Heart right ventricle (tissue), 16 donors: ENCODE data around the gene TMEM225B. TPM values are rescaled to one million over a fixed set of nuclear protein-coding genes. Genes with fewer than 3 reads are reported as not detected.
"Not testable (repeated sequence)": the region's sequence is repeated elsewhere in the genome, so short reads cannot be mapped to it uniquely, and the experiment has no call there.

Experiments used
- ATAC-seq, 8 donors: fragments of 200-7000 bp; cut with Tn5 transposase; one replicate each; pipeline ENCODE4 v1.9.1; 2020; ENCODE audit warnings: mild to moderate bottlenecking in 8 of 8, moderate library complexity in 8 of 8, moderate number of reproducible peaks in 1 of 8
- DNase-seq, 2 donors: peaks; one replicate each; pipeline ENCODE4 v3.0.0-alpha.2; 2020
- H3K27ac ChIP-seq, 10 donors: fragments of 200-600 bp; sonication (generic) in 2 of 10; one replicate each; pipeline versions ENCODE4 v1.5.0 to v1.8.0; 2020 to 2022; ENCODE audit warnings: mild to moderate bottlenecking in 3 of 10
- H3K27me3 ChIP-seq, 7 donors: fragments of 200-600 bp; one replicate each; pipeline ENCODE4 v1.8.0; 2021 to 2022; ENCODE audit warnings: mild to moderate bottlenecking in 2 of 7
- H3K36me3 ChIP-seq, 9 donors: fragments of 200-600 bp; sonication (generic) in 1 of 9; one replicate each; pipeline versions ENCODE4 v1.5.0 to v1.8.0; 2020 to 2022; ENCODE audit warnings: mild to moderate bottlenecking in 2 of 9
- H3K4me1 ChIP-seq, 9 donors: fragments of 200-600 bp; sonication (generic) in 1 of 9; one replicate each; pipeline versions ENCODE4 v1.5.0 to v1.8.0; 2020 to 2022; ENCODE audit warnings: mild to moderate bottlenecking in 4 of 9
- H3K4me3 ChIP-seq, 10 donors: fragments of 200-600 bp; sonication (generic) in 2 of 10; one replicate each; pipeline versions ENCODE4 v1.5.0 to v1.8.0; 2020 to 2022; ENCODE audit warnings: mild to moderate bottlenecking in 7 of 10, moderate library complexity in 2 of 10
- H3K9me3 ChIP-seq, 11 donors: fragments of 200-600 bp in 10 of 11; sonication (generic) in 2 of 11; one replicate each; pipeline versions ENCODE4 v1.5.0 to v1.8.0; 2013 to 2022; ENCODE audit warnings: mild to moderate bottlenecking in 2 of 11, control low read depth in 1 of 11, moderate library complexity in 1 of 11
- CTCF ChIP-seq, 9 donors: fragments of 200-600 bp; sonication (generic) in 2 of 9; IDR thresholded peaks; one replicate each; pipeline versions ENCODE4 v1.5.0 to v1.8.0; 2021 to 2022; ENCODE audit warnings: antibody characterized with exemption in 9 of 9, mild to moderate bottlenecking in 5 of 9, moderate library complexity in 1 of 9
- WGBS, 2 donors: extraction: QIAGEN DNeasy Blood & Tissue Kit; methylation state at CpG; one replicate each; pipeline ENCODE4 v1.1.7; 2013; ENCODE audit warnings: inconsistent platforms in 1 of 2; 5-methylcytosine and 5-hydroxymethylcytosine counted together
- intact Hi-C, 10 donors: fragments of 100-400 bp; cut with DNase I; formaldehyde crosslinking; loops; one replicate each; pipeline versions ENCODE4 v1.11.1 to v1.14.2; 2022
- long read RNA-seq, 3 donors: library from polyadenylated mRNA; unstranded; transcript quantifications; one replicate each; pipeline ENCODE4 v2.0.0, GENCODE V29; 2020 to 2021
- polyA plus RNA-seq, 2 donors: library from polyadenylated mRNA; stranded (reverse); fragments of 200-250 nt; gene quantifications; one replicate each; pipeline ENCODE4 v1.2.3, GENCODE V29; 2013
- total RNA-seq, 10 donors: library from RNA; stranded (reverse); fragmentation: NEBNext Ultra II Directional in 3 of 10; extraction: Animal tissue kit (Norgen Biotek cat#: 25700) in 3 of 10; gene quantifications; one replicate each; pipeline versions ENCODE4 v1.2.1 to v1.2.4, GENCODE V29; 2021 to 2023
- donor health status: Arrhythmogenic right ventricular cardiomyopathy.
- donor health status: ischemic (EF 13 %, LVEDD 7.1; RV severe dilation, severe dysfunction).
- donor health status: healthy with polysubstance abuse.
- donor health status: DM: no; HTN: yes; CAD: no.
- donor health status: DM: no; HTN: no; CAD: no.
- donor health status: ischemic (EF 25% LVEDD 6.9; RV normal size, moderate dysfunction).
- donor health status: ischemic (EF 25% LVEDD 5.7; RV mildly dilated, moderate dysfunction).
- donor health status: healthy.
- donor health status: DM: yes; HTN: yes; CAD: no.
- donor health status: Ischemic cardiomyopathy.
- donor health status: ischemic (EF 35%, LVEDD 5.7; RV mildly dilated, moderate dysfunction).
- donor health status: nonischemic (EF 11% LVEDD 7.7; RV severe dilation, severe dysfunction).
- donor health status: DM: yes; HTN: yes; CAD: no.
- donor health status: PGD.
- donor health status: ischemic (EF 29% LVEDD 5.4; RV normal size, mild dysfunction).
- donor health status: nonischemic (EF 23%, LVEDD 6.1; RV moderate dilation, normal function).

TMEM225B gene
- total RNA-seq (under 1 TPM in 3 of 10 donors, not detected in 7; 0.20 to 0.23 (median 0.23) TPM), polyA plus RNA-seq (under 1 TPM; 0.10 to 0.37 TPM)
- long read RNA-seq, donor 1 = 0 reads
- long read RNA-seq, donor 2 = 0 reads
- long read RNA-seq, donor 3 = 0 reads

DNA sequence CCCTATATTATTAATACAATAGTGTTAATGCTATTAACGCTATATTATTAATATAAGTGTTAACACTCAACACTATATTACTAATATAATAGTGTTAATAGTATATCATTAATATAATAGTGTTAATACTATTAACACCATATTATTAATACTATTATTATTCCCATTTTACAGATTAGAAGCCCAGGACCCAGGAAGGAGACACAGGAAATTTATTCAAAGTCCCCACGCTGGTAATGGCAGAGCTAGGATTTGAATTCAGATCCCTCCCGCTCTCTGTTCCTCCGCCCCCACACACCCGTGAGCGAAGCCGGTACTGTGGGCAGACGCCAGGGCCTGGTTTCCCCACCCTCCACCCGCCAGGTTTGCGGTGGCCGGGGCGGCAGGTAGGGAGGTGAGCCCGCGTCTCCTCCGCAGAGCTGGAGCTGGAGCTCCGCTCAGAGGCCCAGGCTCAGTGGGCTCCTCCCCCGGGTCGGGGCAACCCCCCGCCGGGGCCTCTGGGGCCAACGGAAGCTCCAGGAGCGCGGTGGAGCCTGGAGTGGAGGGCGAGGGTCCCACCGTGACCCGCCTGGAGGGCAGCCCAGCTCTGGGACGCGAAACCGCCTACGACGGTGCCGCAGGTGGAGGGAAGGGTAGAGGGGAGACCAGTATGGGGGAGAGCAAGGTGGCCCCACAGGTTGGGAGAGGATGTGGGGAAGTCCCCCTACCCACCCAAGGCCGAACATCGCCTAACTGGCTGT, at the start of gene TMEM225B:
TMEM225B (plus strand) TSS at position 506 of the 740 bp plus-strand sequence. CDS start 6,122 bp downstream, outside the sequence.
- H3K27ac ChIP-seq = no peak within 1 kb of the TSS
- H3K36me3 ChIP-seq = no peaks in the 10 kb centered on the region
- ATAC-seq = no peak
- H3K4me1 ChIP-seq = no peaks in the 10 kb centered on the region
- intact Hi-C loops = no loop called here
- no peak for DNase-seq
- TF ChIP-seq CTCF (IDR thresholded peaks at IDR 0.05) = no peak
- H3K9me3 ChIP-seq = no peaks in the 10 kb centered on the region
- H3K27me3 ChIP-seq = peaks cover 0 to 7% (median 0%) of the 10 kb centered on the region in 7 donors
- no peak within 1 kb of the TSS for H3K4me3 ChIP-seq
- 41 to 55% methylated on average over 34 of the region's 34 CpGs for WGBS, 2 donors

DNA sequence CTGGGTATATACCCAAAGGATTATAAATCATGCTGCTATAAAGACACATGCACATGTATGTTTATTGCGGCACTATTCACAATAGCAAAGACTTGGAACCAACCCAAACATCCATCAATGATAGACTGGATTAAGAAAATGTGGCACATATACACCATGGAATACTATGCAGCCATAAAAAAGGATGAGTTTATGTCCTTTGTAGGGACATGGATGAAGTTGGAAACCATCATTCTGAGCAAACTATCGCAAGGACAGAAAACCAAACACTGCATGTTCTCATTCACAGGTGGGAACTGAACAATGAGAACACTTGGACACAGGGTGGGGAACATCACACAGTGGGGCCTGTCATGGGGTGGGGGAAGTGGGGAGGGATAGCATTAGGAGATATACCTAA, 48.5 kb upstream of the TMEM225B start:
- DNase-seq, H3K27me3 ChIP-seq, H3K4me3 ChIP-seq, ATAC-seq, H3K27ac ChIP-seq: not testable (repeated sequence)
- 95% methylated on average over 1 of the region's 2 CpGs for whole genome bisulfite sequencing, 2 donors
- intact Hi-C loops = loop anchor here in 1 of 10 donors (10.0 kb wide), 1 partner anchor 1355 kb away; no protein-coding TSS in a partner anchor
- peaks cover 0 to 35% (median 17%) of the 10 kb centered on the region in 9 donors for H3K36me3 ChIP-seq
- peaks cover 0 to 24% (median 14%) of the 10 kb centered on the region in 9 donors for H3K4me1 ChIP-seq
- H3K9me3 ChIP-seq = peaks cover 0 to 48% (median 7%) of the 10 kb centered on the region in 11 donors

DNA sequence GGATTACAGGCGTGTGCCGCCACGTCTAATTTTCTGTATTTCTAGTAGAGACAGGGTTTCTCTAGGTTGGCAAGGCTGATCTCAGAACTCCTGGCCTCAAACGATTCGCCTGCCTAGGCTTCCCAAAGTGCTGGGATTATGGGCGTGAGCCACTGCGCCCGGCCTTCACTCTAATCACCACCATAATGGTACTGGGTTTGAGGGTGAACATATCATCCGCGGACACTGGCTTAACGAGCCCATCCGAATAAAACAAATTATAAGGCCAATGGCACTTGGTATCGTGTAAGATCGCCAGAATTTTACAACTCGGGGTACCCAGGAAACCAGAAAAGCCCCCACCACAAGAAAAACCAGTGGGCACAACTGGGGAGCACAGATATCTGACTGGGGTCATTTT, 46.7 kb upstream of the TMEM225B start:
- Histone ChIP-seq H3K27me3 (no peaks in the 10 kb centered on the region), H3K36me3 (peaks cover 0 to 45% (median 17%) of the 10 kb centered on the region in 9 donors), H3K4me3 (peak overlapping the region; percentile 39 to 97 (median 87)), H3K9me3 (peaks cover 0 to 37% (median 7%) of the 10 kb centered on the region in 11 donors), H3K27ac (peak overlapping the region in 9 of 10 donors; percentile 50 to 96 (median 90)), H3K4me1 (peaks cover 0 to 24% (median 15%) of the 10 kb centered on the region in 9 donors)
- ATAC-seq (peak in 6 of 8 donors; percentile 6 to 32 (median 22)), DNase-seq (no peak)
- intact Hi-C loops = loop anchor here in 8 of 10 donors (5.0 to 10.0 kb wide), 4 partner anchors 44 to 66 kb away; partner anchors contain the start of genes ZKSCAN5 (in 6 of the 8), ZNF394 (in 6 of the 8) and ZSCAN25 (in 1 of the 8)
- no peak for TF ChIP-seq CTCF (IDR thresholded peaks at IDR 0.05)
- WGBS, 2 donors = 9 to 13% methylated on average over 15 of the region's 15 CpGs

DNA sequence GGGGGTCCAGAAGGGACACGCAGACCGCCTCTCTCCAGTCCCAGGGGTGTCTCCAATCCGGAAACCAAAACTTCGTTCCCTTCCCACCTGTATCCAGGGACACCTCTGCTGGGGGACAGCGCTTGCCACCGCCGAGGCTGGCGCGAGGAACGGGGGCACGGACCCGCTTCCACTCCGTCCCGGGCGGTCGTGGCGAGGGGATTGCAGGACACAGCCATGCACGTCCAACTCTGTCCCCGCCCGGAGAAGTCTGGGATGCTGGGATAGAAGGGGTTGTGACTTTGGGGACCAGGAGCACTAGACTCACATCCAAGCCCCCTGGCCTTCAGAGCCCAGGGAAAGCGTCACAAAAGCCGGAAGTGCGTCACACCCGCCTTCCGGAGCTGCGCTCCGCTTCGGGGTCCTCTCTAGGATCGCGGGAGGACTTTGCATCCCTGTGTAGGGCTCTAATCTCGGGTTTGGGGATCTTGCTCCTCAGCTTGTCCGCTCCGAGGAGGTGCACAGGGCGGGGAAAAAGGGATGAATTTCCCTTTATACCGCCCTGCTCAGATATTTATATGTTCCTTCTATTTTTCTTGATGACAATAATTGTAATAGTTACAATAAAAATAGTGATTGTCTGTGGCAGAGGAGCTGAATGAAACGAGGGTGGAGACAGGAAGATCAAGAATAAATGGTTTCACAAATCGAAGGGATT, 46.2 kb upstream of the TMEM225B start, which contains the start of gene FAM200A:
FAM200A (minus strand) TSS at position 348 of the 697 bp plus-strand sequence. CDS start 3,707 bp downstream, outside the sequence.
- Histone ChIP-seq H3K27me3 (no peaks in the 10 kb centered on the region), H3K9me3 (peaks cover 0 to 31% (median 7%) of the 10 kb centered on the region in 11 donors), H3K36me3 (peaks cover 0 to 49% (median 15%) of the 10 kb centered on the region in 9 donors), H3K27ac (peak within 1 kb of the TSS; percentile 6 to 96 (median 90)), H3K4me3 (peak within 1 kb of the TSS; percentile 39 to 97 (median 87)), H3K4me1 (peaks cover 0 to 29% (median 21%) of the 10 kb centered on the region in 9 donors)
- DNase-seq = peak; percentile 90 to 92
- 0% methylated on average over 37 of the region's 37 CpGs for WGBS, 2 donors
- peak; percentile 97 to 100 (median 99) for ATAC-seq
- TF ChIP-seq CTCF (IDR thresholded peaks at IDR 0.05) = no peak
- intact Hi-C loops = loop anchor here in 8 of 10 donors (5.0 to 10.0 kb wide), 4 partner anchors 45 to 65 kb away; partner anchors contain the start of genes ZKSCAN5 (in 6 of the 8), ZNF394 (in 6 of the 8) and ZSCAN25 (in 1 of the 8)
